ENCODE measurements around the gene FAM3B. TPM values are rescaled to one million over a fixed set of nuclear protein-coding genes. Genes with fewer than 3 reads are reported as not detected.

The FAM3B gene
- total and polyA plus RNA-seq, 9 of the 15 experiments (the other 6 are each of a cell fraction or from before 2014, with no cell fraction given) = 0.04 to 0.18 (median 0.12) TPM; not detected in 5

GRCh38 chr21:41283211-41283818 is 33.3 kb upstream of the FAM3B start (continued):
- TF ChIP-seq HSF4 (CRISPR knock-in tag; IDR thresholded peaks at IDR 0.05; ENCODE audit: borderline replicate concordance) (no peak), GATA2 (CRISPR knock-in tag; IDR thresholded peaks at IDR 0.05) (no peak), ZNF764 (CRISPR knock-in tag; IDR thresholded peaks at IDR 0.05; ENCODE audit: low read depth) (no peak), PTTG1 (tag; IDR thresholded peaks at IDR 0.05; ENCODE audit: low read depth) (no peak), CBFB (CRISPR knock-in tag; IDR thresholded peaks at IDR 0.05) (no peak), ZNF75A (CRISPR knock-in tag; IDR thresholded peaks at IDR 0.05) (no peak), ETV5 (CRISPR knock-in tag; IDR thresholded peaks at IDR 0.05; ENCODE audit: low read depth) (no peak), ADNP (tag; IDR thresholded peaks at IDR 0.05) (no peak), STAG1 (CRISPR knock-in tag; IDR thresholded peaks at IDR 0.05; ENCODE audit: borderline replicate concordance) (peak; percentile 32; the same call in 1 of the 2 replicates), ZBTB8A (IDR thresholded peaks at IDR 0.05; ENCODE audit: partially characterized antibody) (no peak), ZNF41 (CRISPR knock-in tag; conservative IDR thresholded peaks at IDR 0.05) (no peak), HNRNPH1 (optimal IDR thresholded peaks at IDR 0.05; ENCODE audit: low read depth, low read length) (no peak)
- TF ChIP-seq, protein P1, sequence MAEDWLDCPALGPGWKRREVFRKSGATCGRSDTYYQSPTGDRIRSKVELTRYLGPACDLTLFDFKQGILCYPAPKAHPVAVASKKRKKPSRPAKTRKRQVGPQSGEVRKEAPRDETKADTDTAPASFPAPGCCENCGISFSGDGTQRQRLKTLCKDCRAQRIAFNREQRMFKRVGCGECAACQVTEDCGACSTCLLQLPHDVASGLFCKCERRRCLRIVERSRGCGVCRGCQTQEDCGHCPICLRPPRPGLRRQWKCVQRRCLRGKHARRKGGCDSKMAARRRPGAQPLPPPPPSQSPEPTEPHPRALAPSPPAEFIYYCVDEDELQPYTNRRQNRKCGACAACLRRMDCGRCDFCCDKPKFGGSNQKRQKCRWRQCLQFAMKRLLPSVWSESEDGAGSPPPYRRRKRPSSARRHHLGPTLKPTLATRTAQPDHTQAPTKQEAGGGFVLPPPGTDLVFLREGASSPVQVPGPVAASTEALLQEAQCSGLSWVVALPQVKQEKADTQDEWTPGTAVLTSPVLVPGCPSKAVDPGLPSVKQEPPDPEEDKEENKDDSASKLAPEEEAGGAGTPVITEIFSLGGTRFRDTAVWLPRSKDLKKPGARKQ (CRISPR knock-in tag; IDR thresholded peaks at IDR 0.05) = no peak
- TF ChIP-seq, protein P2, sequence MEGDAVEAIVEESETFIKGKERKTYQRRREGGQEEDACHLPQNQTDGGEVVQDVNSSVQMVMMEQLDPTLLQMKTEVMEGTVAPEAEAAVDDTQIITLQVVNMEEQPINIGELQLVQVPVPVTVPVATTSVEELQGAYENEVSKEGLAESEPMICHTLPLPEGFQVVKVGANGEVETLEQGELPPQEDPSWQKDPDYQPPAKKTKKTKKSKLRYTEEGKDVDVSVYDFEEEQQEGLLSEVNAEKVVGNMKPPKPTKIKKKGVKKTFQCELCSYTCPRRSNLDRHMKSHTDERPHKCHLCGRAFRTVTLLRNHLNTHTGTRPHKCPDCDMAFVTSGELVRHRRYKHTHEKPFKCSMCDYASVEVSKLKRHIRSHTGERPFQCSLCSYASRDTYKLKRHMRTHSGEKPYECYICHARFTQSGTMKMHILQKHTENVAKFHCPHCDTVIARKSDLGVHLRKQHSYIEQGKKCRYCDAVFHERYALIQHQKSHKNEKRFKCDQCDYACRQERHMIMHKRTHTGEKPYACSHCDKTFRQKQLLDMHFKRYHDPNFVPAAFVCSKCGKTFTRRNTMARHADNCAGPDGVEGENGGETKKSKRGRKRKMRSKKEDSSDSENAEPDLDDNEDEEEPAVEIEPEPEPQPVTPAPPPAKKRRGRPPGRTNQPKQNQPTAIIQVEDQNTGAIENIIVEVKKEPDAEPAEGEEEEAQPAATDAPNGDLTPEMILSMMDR (IDR thresholded peaks at IDR 0.05 in 2 of 3, conservative IDR thresholded peaks at IDR 0.05 in 1 of 3; ENCODE audit: insufficient read depth in 2 of 3, low read depth in 1 of 3, low read length in 3 of 3) = peak; percentile 68 to 85 (median 77)
- TF ChIP-seq, protein P3, sequence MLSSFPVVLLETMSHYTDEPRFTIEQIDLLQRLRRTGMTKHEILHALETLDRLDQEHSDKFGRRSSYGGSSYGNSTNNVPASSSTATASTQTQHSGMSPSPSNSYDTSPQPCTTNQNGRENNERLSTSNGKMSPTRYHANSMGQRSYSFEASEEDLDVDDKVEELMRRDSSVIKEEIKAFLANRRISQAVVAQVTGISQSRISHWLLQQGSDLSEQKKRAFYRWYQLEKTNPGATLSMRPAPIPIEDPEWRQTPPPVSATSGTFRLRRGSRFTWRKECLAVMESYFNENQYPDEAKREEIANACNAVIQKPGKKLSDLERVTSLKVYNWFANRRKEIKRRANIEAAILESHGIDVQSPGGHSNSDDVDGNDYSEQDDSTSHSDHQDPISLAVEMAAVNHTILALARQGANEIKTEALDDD (IDR thresholded peaks at IDR 0.05) = no peak
